K562 (cell line): ENCODE measurements around the gene HMCN1. TPM values are rescaled to one million over a fixed set of nuclear protein-coding genes. Genes with fewer than 3 reads are reported as not detected.

ENCODE experiments used
- ATAC-seq: fragments of 200-7000 bp; cut with Tn5 transposase; 3 replicates; pipeline ENCODE4 v1.9.1; 2020; ENCODE audit warnings: moderate library complexity
- BruUV-seq: library from RNA; stranded (reverse); fragments of 400-500 nt; replicated peaks from 2 replicates; lab custom pipeline; 2021; lab: Mats Ljungman, UMichigan
- CTCF ChIA-PET: fragments of 300-600 bp; formaldehyde crosslinking; extraction: SDS; loops from one replicate; lab custom pipeline; 2021; ENCODE audit warnings: low intra/inter-chr PET ratio; lab: Yijun Ruan, JAX
- POLR2A ChIA-PET: fragments of 300-600, 350-650 bp; sonication (Branson Sonifier 250); formaldehyde crosslinking; extraction: SDS; loops from one replicate; lab custom pipeline; 2021; ENCODE audit warnings: antibody characterized with exemption, inconsistent platforms; lab: Yijun Ruan, JAX
- DNase-seq, 4 experiments: peaks; one replicate each; pipeline versions ENCODE4 v3.0.0 to v3.0.0-alpha.2; 2011 to 2018; ENCODE audit warnings: low spot score in 3 of 4, mixed read lengths in 3 of 4; ENCODE audit errors: extremely low read depth in 1 of 4
- FAIRE-seq: peaks from 2 replicates; lab custom pipeline; 2011; peaks lifted over from hg19 to GRCh38; lab: Jason Lieb, UNC
- H2AFZ ChIP-seq: 2 replicates; pipeline ENCODE4 v1.6.0; 2011; ENCODE audit warnings: low read depth, low read length, control low read depth, inconsistent platforms
- H3K27ac ChIP-seq: fragments of 200-600 bp; 3 replicates; pipeline ENCODE4 v1.8.0; 2011; ENCODE audit warnings: low read depth, mild to moderate bottlenecking, control low read depth, inconsistent platforms, low read length, moderate library complexity, mixed read lengths; ENCODE audit errors: extremely low read depth
- H3K27me3 ChIP-seq, 2 experiments: fragments of 300-600 bp in 1 of 2; 2 replicates in 1 of 2; 3 replicates in 1 of 2; pipeline versions ENCODE4 v1.6.0 to v1.8.0; 2011; ENCODE audit warnings: inconsistent platforms in 2 of 2, low read length in 2 of 2, mild to moderate bottlenecking in 1 of 2, mixed read lengths in 1 of 2, moderate library complexity in 1 of 2; ENCODE audit not compliant: control insufficient read depth in 2 of 2, insufficient read depth in 2 of 2
- H3K36me3 ChIP-seq: fragments of 300-600 bp; 3 replicates; pipeline ENCODE4 v1.8.0; 2011; ENCODE audit warnings: mild to moderate bottlenecking, low read length, inconsistent platforms; ENCODE audit not compliant: control insufficient read depth, insufficient read depth
- H3K4me1 ChIP-seq, 2 experiments: fragments of 200-600 bp in 1 of 2; replicated peaks in 1 of 2; 2 replicates in 1 of 2; 3 replicates in 1 of 2; pipeline versions ENCODE4 v1.5.1 to v1.8.0; 2011; ENCODE audit warnings: inconsistent platforms in 2 of 2, low read length in 2 of 2, mild to moderate bottlenecking in 1 of 2, mixed read lengths in 1 of 2, moderate library complexity in 1 of 2; ENCODE audit not compliant: control insufficient read depth in 2 of 2, insufficient read depth in 2 of 2
- H3K4me2 ChIP-seq: 2 replicates; pipeline ENCODE4 v1.6.1; 2011; ENCODE audit warnings: low read length, control low read depth, inconsistent platforms, mixed read lengths; ENCODE audit not compliant: insufficient read depth
- H3K4me3 ChIP-seq: fragments of 200-600 bp; sonication (generic), shearing (Covaris generic); 2 replicates; pipeline ENCODE4 v1.5.1; 2016; ENCODE audit warnings: control low read depth, inconsistent platforms
- H3K79me2 ChIP-seq: fragments of 200-600 bp; 3 replicates; pipeline ENCODE4 v1.8.0; 2011; ENCODE audit warnings: low read length, inconsistent platforms; ENCODE audit not compliant: control insufficient read depth, insufficient read depth
- H3K9ac ChIP-seq, 2 experiments: 2 replicates each; pipeline versions ENCODE4 v1.6.0 to v1.6.1; 2011; ENCODE audit warnings: low read depth in 2 of 2, low read length in 2 of 2, control low read depth in 1 of 2, inconsistent platforms in 1 of 2, mild to moderate bottlenecking in 1 of 2, mixed read lengths in 1 of 2; ENCODE audit not compliant: insufficient read depth in 1 of 2
- H3K9me1 ChIP-seq: one replicate; pipeline ENCODE4 v1.6.0; 2011; ENCODE audit warnings: inconsistent platforms, mild to moderate bottlenecking, low read length, moderate library complexity; ENCODE audit not compliant: control insufficient read depth, insufficient read depth
- H3K9me3 ChIP-seq: replicated peaks from 2 replicates; pipeline ENCODE4 v1.5.1; 2011; ENCODE audit warnings: low read depth, low read length, inconsistent platforms; ENCODE audit not compliant: control insufficient read depth, insufficient read depth
- H4K20me1 ChIP-seq: replicated peaks from 2 replicates; pipeline ENCODE4 v1.6.1; 2011; ENCODE audit warnings: low read length, inconsistent platforms, mixed read lengths; ENCODE audit not compliant: control insufficient read depth, insufficient read depth
- ARID1B ChIP-seq: fragments of 450-650 bp; IDR thresholded peaks from 2 replicates; pipeline ENCODE4 v1.6.1; 2016; ENCODE audit warnings: antibody characterized with exemption, mild to moderate bottlenecking, inconsistent platforms
- CBFA2T3 ChIP-seq: fragments of 450-650 bp; IDR thresholded peaks from 2 replicates; pipeline ENCODE4 v1.6.1; 2017
- CEBPB ChIP-seq: fragments of 450-650 bp; IDR thresholded peaks from 2 replicates; pipeline ENCODE4 v1.6.1; 2016; ENCODE audit warnings: missing genetic modification characterization, missing compliant biosample characterization
- CEBPG ChIP-seq, 3 experiments: fragments of 200-800 bp in 1 of 3; sonication (Bioruptor generic) in 1 of 3; sonication (generic) in 1 of 3; formaldehyde crosslinking in 1 of 3; IDR thresholded peaks in 2 of 3; conservative IDR thresholded peaks in 1 of 3; 2 replicates each; pipeline versions ENCODE4 v1.6.1 to v1.8.0; 2016 to 2022; ENCODE audit warnings: missing compliant biosample characterization in 2 of 3, missing genetic modification characterization in 2 of 3, mild to moderate bottlenecking in 1 of 3, missing genetic modification reagents in 1 of 3
- SAFB2 ChIP-seq: fragments of 200-400 bp; formaldehyde crosslinking; IDR thresholded peaks from 2 replicates; pipeline ENCODE4 v1.6.1; 2018; ENCODE audit warnings: borderline replicate concordance, low read length, low read depth, moderate library complexity; ENCODE audit not compliant: severe bottlenecking
- TCF3 ChIP-seq: sonication (generic); formaldehyde crosslinking; IDR thresholded peaks from 2 replicates; pipeline ENCODE4 v1.4.0; 2020; ENCODE audit warnings: mild to moderate bottlenecking, missing genetic modification reagents
- ZSCAN32 ChIP-seq: fragments of 450-650 bp; formaldehyde crosslinking; IDR thresholded peaks from 2 replicates; pipeline ENCODE4 v1.4.0; 2020; ENCODE audit warnings: mild to moderate bottlenecking, moderate library complexity
- WGBS: fragments of 100-300 bp; shearing (Covaris generic); methylation state at CpG from one replicate; pipeline ENCODE4 v1.1.6; 2016; ENCODE audit warnings: low coverage, mixed read lengths; ENCODE audit not compliant: insufficient coverage; ENCODE audit errors: missing lambda C conversion rate; 5-methylcytosine and 5-hydroxymethylcytosine counted together
- in situ Hi-C: fragments of 300-500 bp; cut with MboI; formaldehyde crosslinking; loops from 4 replicates; pipeline ENCODE4 v1.15.0; 2018; ENCODE audit warnings: inconsistent platforms, mixed read lengths
- intact Hi-C: fragments of 100-400 bp; cut with micrococcal nuclease; formaldehyde crosslinking; loops from 2 replicates; pipeline ENCODE4 v1.14.2; 2022
- polyA plus RNA-seq, 8 experiments: library from polyadenylated mRNA; depleted of rRNA in 4 of 8; stranded (reverse) in 5 of 8; unstranded in 3 of 8; fragments of >200 nt; fragmentation: Nextera tagmentation in 2 of 8; fragmentation: Illumina TruSeq in 1 of 8; extraction: Ambion mirVana in 2 of 8; extraction: Trizol in 1 of 8; gene quantifications; 2 replicates each; pipeline versions ENCODE4 v1.2.1 to v1.2.3, GENCODE V29; 2011 to 2014; ENCODE audit warnings: inconsistent platforms in 1 of 8, missing spikeins in 1 of 8
- total RNA-seq, 7 experiments: library from RNA; depleted of rRNA in 6 of 7; stranded (reverse); fragments of >200 nt in 6 of 7; fragmentation: Illumina TruSeq in 2 of 7; extraction: Trizol in 2 of 7; gene quantifications; 2 replicates each; pipeline versions ENCODE4 v1.2.1 to v1.2.3, GENCODE V29; 2011 to 2021; ENCODE audit warnings: low replicate concordance in 1 of 7

Gene HMCN1
- total and polyA plus RNA-seq, 9 of the 15 experiments (the other 6 are each of a cell fraction or from before 2014, with no cell fraction given) = 0.07 to 0.36 (median 0.21) TPM

GRCh38 chr1:186167096-186167668 is 433.0 kb downstream of the HMCN1 start:
- ATAC-seq (peak; percentile 60; the same call in 2 of the 3 replicates), FAIRE-seq (no peak), DNase-seq (no peak)
- no peak overlapping the region for H3K4me3 ChIP-seq
- no peaks in the 10 kb centered on the region for H3K9me1 ChIP-seq
- CTCF ChIA-PET = no interaction called here
- no peaks in the 10 kb centered on the region for H4K20me1 ChIP-seq
- H3K27me3 ChIP-seq = no peaks in the 10 kb centered on the region
- TF ChIP-seq CEBPG (CRISPR knock-in tag; IDR thresholded peaks at IDR 0.05) (no peak), CEBPG (tag; conservative IDR thresholded peaks at IDR 0.05 in 1 of 2, IDR thresholded peaks at IDR 0.05 in 1 of 2) (peak; percentile 16 to 64; a peak in 2 of 4 replicates), ARID1B (0 out of 2 replicates have a peak, but pooled peaks have one; percentile 21), SAFB2 (no peak), CBFA2T3 (peak; percentile 17; the same call in 1 of the 2 replicates), TCF3 (CRISPR knock-in tag) (peak; percentile 60), CEBPB (tag) (peak; percentile 70), ZSCAN32 (no peak)
- no peaks in the 10 kb centered on the region for H3K9me3 ChIP-seq
- in situ Hi-C loops (no loop called here), intact Hi-C loops (no loop called here)
- H3K36me3 ChIP-seq = no peaks in the 10 kb centered on the region
- WGBS = 27% methylated on average over 5 of the region's 5 CpGs
- H2AFZ ChIP-seq = peak overlapping the region; percentile 63
- no peaks in the 10 kb centered on the region for H3K79me2 ChIP-seq
- POLR2A ChIA-PET = no interaction called here
- H3K27ac ChIP-seq = no peak overlapping the region
- no TSS peak for BruUV-seq
- H3K4me2 ChIP-seq = peak overlapping the region; percentile 11; the same call in 1 of the 2 replicates
- H3K4me1 ChIP-seq = peaks cover 0 to 5% of the 10 kb centered on the region in 2 experiments; a peak in 2 of 5 replicates
- H3K9ac ChIP-seq = no peak overlapping the region
